AG09309 (cell line): ENCODE results near the gene RAC3.

Experiments used
- DNase-seq: peaks from one replicate; pipeline ENCODE4 v3.0.0-alpha.2; 2010; ENCODE audit warnings: low read depth
- H3K4me3 ChIP-seq: 2 replicates; pipeline ENCODE4 v1.5.1; 2011; ENCODE audit warnings: mild to moderate bottlenecking, low read depth, low read length, moderate library complexity; ENCODE audit not compliant: control insufficient read depth
- CTCF ChIP-seq: IDR thresholded peaks from 2 replicates; pipeline ENCODE4 v1.5.1; 2011; ENCODE audit warnings: mild to moderate bottlenecking, low read depth, low read length, inconsistent platforms; ENCODE audit not compliant: insufficient read depth, control insufficient read depth; ENCODE audit errors: missing control alignments

The RAC3 gene

DNA sequence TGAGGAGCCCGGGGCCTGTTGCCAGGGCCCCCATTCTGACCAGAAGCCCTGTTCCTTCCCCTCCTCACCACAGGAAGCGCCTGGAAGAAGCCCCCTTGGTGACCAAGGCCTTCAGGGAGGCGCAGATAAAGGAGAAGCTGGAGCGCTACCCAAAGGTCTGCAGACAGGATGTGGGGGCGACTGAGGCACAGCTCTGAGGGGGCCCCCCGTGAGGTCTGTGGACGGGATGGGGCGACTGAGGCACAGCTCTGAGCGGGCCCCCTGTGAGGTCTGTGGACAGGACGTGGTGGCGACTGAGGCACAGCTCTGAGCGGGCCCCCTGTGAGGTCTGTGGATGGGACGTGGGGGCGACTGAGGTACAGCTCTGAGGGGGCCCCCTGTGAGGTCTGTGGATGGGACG is 22.1 kb upstream of the RAC3 start:
- no peak for DNase-seq
- H3K4me3 ChIP-seq, result no peak overlapping the region
- TF ChIP-seq CTCF, result no peak

DNA sequence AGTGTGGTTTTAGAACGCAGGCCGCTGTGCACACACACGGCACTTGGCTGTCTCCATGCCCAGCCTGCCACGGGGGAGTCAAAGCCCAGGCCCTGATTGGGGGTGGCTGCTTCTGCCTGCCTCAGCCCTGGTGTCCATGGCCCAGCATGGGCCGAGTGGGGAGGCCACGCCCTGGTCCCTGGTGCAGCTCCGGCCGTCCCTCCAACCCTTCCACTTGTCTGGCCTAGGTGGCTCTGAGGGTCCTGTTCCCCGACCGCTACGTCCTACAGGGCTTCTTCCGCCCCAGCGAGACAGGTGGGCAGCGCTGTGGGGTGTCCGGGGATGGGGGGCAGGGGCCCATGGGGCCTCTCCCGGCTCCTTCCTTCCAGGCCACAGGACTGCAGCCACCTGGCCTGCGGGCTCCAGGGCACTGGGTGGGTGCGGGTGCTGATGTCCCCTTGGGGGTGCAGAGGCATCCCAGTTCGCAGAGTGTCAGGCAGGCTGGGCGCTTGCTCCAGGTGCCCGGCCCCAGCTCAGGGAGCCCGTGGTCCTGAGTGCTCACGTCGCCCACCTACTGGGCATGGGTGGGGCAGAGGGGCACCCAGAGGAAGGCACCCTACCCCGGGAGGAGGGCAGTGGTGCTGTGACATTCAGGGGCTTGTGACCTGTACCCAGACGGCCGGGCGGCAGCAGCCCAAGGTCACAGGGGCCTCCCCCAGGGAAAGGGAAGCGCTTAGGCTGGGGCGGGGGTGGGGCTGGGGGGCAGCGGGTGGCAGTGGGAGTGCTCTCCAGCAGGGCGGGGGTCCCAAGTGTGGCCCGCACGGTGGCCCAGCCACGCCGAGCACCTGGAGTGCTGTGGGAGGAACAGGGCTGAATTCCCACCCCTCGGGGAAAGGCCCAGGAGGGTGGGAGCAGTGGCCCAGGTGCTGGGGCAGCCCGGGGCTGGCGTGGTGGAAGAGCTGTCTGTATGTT is 20.6 kb upstream of the RAC3 start:
- no peak overlapping the region for H3K4me3 ChIP-seq
- DNase-seq, result no peak
- TF ChIP-seq CTCF, result no peak

- no peak for DNase-seq
- TF ChIP-seq CTCF, result no peak
- H3K4me3 ChIP-seq, result no peak overlapping the region
These were observed 19.8 kb upstream of the RAC3 start for GRCh38 chr17:82011617-82012187.

- TF ChIP-seq CTCF, result no peak
- no peak overlapping the region for H3K4me3 ChIP-seq
- DNase-seq, result no peak
These were observed 19.2 kb upstream of the RAC3 start for GRCh38 chr17:82012261-82012639.

- no peak for DNase-seq
- no peak for TF ChIP-seq CTCF
These were observed 18.7 kb upstream of the RAC3 start for GRCh38 chr17:82012640-82013295.

DNA sequence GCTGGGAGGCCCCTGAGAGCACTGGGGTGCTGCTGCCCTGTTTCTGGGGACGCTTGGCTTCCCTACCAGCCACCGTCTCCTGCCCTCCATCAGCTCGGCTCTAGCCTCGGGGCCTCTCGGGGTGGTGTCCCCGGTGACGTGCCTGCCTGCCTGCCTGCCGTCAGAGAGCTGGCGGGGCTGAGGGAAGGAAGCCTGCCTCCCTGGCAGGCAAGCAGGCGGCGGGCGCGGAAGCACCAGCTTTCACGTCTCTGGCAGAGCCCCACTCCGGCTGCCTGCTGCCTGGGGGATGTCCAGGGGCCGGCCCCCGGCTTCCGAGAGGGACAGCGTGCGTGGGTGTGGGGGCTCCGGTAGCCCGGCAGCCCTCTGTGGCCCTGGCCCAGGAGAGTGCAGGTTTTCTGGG is 18.1 kb upstream of the RAC3 start:
- no peak for DNase-seq
- no peak for TF ChIP-seq CTCF
- H3K4me3 ChIP-seq, result no peak overlapping the region

More at GRCh38 chr17:82012640-82013295, 18.7 kb upstream of the RAC3 start:
- no peak overlapping the region for H3K4me3 ChIP-seq
